ENCODE data around the gene TSSK2. TPM values are rescaled to one million over a fixed set of nuclear protein-coding genes. Genes with fewer than 3 reads are reported as not detected.
"Not testable (repeated sequence)": the region's sequence is repeated elsewhere in the genome, so short reads cannot be mapped to it uniquely, and the experiment has no call there.

The TSSK2 gene
- polyA plus RNA-seq (ENCODE audit: insufficient read depth in 1 of 5, insufficient read length in 5 of 5, low replicate concordance in 1 of 5): under 1 TPM in 3 of 5 donors, not detected in 2; 0.35 to 0.44 (median 0.37) TPM
- long read RNA-seq, donor 1, partial matches to known transcripts: 0 of 3 reads
- long read RNA-seq, donor 1, other reads (novel, unspliced or antisense): 0 of 3 reads
- long read RNA-seq, donor 2, partial matches to known transcripts: 0 of 3 reads
- long read RNA-seq, donor 2, other reads (novel, unspliced or antisense): 0 of 3 reads
- long read RNA-seq, donor 3, transcript TSSK2-201 (1 exons, 1,816 nt): major isoform, 7 of 7 reads
- long read RNA-seq, donor 3, partial matches to known transcripts: 0 of 7 reads
- long read RNA-seq, donor 3, other reads (novel, unspliced or antisense): 0 of 7 reads
- long read RNA-seq, donor 4, partial matches to known transcripts: 0 of 4 reads
- long read RNA-seq, donor 4, other reads (novel, unspliced or antisense): 0 of 4 reads
- long read RNA-seq, donor 5, transcript TSSK2-201 (1 exons, 1,816 nt): major isoform, 9 of 9 reads
- long read RNA-seq, donor 5, partial matches to known transcripts: 0 of 9 reads
- long read RNA-seq, donor 5, other reads (novel, unspliced or antisense): 0 of 9 reads
- long read RNA-seq, donor 6, partial matches to known transcripts: 0 of 2 reads
- long read RNA-seq, donor 6, other reads (novel, unspliced or antisense): 0 of 2 reads
- long read RNA-seq, donor 7, partial matches to known transcripts: 17 of 35 reads
- long read RNA-seq, donor 7, other reads (novel, unspliced or antisense): 15 of 35 reads
- long read RNA-seq, donor 8: 0 reads

DNA sequence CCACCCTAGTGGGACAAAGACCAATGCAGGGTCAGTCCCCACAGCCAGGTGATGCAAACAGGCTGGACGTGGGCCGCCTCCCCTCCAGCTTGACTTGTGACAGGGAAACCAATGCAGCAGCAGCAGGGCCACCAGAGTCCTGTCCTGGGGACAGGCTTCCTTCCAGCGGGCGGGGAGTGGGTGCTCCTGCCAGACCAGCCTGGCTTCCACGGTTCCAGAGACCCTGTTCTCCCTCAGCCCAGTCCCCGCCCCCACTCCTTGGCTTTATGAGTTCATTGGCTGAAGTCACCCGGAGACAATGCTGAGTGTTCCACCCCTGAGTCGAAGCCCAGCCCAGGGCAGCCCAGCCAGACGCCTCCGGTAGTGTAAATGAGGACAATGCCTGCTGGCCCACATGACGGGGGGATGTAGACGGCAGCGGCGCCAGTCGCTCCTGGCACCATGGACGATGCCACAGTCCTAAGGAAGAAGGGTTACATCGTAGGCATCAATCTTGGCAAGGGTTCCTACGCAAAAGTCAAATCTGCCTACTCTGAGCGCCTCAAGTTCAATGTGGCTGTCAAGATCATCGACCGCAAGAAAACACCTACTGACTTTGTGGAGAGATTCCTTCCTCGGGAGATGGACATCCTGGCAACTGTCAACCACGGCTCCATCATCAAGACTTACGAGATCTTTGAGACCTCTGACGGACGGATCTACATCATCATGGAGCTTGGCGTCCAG lies at the start of gene TSSK2:
TSSK2 (plus strand) TSS at position 350 of the 726 bp plus-strand sequence; CDS start at position 442, 92 bp downstream.
- DNase-seq: no peak

DNA sequence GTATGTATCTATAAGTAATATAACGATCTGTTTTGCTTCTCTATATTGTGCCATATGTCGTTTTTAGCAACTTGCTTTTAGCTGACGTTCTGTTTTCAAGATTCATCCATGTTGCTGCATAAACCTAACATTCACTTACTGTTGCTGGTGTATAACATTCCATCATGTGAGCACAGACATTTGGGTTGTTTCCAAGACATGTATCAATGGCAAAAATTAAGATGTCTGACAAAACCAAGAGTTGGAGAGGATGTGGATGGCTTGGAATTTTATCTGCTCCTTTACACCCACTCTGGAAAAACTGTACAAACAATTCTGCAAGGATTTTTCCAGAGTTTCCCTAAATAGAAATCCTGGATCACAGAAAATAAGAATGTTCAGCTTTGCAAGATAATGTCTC lies 49.8 kb upstream of the TSSK2 start:
- no peak for DNase-seq

GRCh38 chr22:19082101-19082500 lies 49.0 kb upstream of the TSSK2 start:
- no peak for DNase-seq

DNA sequence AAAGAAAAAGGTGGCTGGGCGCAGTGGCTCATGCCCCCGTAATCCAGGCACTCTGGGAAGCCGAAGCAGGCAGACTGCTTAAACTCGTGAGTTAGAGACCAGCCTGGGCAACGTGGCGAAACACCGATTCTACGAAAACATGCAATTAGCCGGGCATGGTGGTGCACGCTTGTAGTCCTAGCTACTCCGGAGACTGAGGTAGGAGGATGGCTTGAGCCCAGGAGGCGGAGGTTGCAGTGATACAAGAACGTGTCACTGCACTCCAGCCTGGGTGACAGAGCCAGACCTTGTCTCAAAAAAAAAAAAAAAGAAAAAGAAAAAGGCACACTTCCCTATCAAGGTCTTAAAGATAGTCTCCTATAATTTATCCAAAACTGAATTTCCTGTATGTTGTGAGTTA lies 48.3 kb upstream of the TSSK2 start:
- no peak for DNase-seq

- not testable (repeated sequence) for DNase-seq
These were observed 47.0 kb upstream of the TSSK2 start for GRCh38 chr22:19084126-19084525.

- not testable (repeated sequence) for DNase-seq
These were observed 46.5 kb upstream of the TSSK2 start for GRCh38 chr22:19084586-19084985.

DNA sequence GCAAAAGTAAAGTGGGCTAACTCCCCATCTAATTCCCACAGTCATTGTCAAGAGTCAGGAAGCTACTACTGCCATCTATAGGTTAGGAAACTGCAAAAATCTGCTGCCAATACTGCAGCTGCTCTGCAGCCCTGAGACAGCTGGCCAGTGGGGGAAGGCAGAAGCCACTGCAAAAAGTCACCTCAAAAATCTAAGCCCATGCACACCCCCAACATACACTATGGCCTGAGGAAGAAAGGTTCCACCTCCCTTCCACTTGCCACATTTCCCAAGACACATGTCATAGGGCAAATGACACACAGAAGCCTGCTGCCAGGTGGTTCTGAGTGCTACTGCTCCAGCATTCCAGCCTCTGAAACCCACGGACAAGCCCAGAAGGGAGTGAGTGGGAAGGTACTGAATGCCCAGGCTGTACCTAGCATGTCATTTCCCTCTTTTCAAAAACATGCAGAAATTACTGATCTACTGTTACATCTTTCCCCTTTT lies 45.8 kb upstream of the TSSK2 start:
- no peak for DNase-seq

- no peak for DNase-seq
These were observed 44.7 kb upstream of the TSSK2 start for GRCh38 chr22:19086417-19086816.

GRCh38 chr22:19086896-19087295 lies 44.2 kb upstream of the TSSK2 start:
- DNase-seq: no peak

GRCh38 chr22:19088866-19089595 lies 42.1 kb upstream of the TSSK2 start:
- DNase-seq: no peak

DNA sequence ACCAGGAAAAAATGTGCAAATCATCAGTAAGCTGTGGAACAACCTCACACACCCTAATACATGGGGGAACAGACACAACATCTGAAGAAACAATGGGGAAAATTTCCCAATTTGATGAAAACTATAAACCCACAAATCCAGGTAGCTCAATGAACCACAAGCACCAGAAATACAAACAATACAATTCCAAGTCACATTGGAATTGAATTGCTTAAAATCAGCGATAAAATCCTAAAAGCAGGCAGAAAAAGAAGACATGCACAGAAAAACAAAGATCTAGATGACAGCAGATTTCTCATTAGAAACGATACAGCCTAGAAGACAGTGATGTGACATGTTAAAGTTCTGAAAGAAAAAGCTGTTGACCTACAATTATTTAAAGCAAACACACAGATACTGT lies 40.9 kb upstream of the TSSK2 start:
- DNase-seq: no peak

- no peak for DNase-seq
These were observed 40.5 kb upstream of the TSSK2 start for GRCh38 chr22:19090586-19091127.

GRCh38 chr22:19092725-19093124 lies 38.4 kb upstream of the TSSK2 start:
- no peak for DNase-seq

DNA sequence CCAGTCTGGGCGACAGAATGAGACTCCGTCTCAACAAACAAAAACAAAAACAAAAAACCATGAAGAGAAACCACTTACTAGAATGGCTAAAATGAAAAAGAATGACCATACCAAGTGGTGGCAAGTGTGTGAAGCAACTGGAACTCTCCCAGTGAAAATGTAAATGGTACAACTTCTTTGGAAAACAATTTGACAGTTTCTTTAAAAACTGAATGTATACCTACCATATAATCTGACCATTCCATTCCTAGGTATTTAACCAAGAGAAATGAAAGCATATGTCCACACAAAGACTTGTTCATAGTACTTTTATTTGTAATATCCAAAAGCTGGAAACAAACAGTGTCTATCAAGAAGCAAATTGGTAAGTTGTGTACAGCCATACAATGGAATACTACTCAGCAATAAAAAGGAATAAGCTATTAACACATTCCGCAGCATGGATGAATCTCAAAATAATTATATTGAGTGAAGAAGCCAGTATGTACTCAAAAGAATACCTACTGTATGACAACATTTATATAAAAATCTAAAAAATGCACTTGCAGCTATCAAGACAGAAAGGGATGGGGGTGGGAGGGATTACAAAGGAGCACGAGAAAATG lies 36.6 kb upstream of the TSSK2 start:
- DNase-seq: no peak

DNA sequence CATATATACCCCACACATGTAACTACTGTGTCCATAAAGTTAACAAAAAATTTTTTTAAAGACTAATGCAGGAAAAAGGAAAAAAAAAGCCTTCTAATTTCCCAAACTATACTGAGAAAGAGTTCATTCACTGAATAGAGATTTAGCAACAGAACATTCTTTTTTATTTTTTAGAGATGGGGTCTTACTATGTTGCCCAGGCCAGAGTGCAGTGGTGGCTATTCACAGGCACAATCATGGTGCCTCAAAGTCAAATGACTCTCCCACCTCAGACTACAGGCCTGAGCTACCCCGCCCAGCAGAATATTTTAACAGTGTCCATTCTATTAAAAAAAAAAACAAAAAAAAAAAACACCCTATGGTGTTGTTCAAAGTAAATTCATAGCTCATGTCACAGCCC lies 34.6 kb upstream of the TSSK2 start:
- no peak for DNase-seq

DNA sequence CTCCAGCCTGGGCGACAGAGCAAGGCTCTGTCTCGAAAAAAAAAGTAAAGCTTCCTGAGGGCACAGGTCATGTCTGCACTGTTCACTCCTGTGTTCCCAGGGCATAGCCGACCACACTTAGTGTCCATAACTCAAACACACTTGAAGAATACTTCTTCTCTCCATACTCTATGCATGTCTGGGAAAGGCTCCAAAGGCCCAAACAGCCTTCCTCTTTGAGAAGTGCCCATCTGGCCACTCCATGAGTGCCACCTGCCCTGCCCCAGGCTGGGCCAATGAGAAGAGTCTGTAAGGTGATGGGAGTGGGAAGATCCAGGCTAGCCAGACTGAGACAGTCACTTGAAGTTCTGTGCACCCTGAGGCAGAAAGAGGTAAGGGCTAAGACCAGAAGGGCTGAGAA lies 33.6 kb upstream of the TSSK2 start:
- no peak for DNase-seq

DNA sequence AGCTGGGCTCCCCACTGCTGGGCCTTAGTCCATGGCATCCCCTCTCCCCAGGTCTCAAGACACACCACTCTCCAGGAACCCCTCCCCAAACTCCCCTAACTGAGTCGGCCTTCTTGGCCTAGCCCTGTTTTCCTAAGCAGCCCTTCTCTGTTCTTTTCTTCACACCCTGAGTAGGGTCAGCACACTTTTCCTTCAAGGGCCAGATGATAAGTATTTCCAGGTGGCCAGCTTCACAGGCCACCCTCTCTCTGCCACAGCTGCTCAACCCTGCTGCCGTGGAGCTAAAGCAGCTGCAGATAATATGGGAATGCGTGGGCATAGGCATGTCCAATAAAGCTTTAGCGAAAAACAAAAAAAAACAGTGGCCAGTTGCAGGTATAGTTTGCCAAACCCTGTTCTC lies 33.0 kb upstream of the TSSK2 start:
- DNase-seq: peak in 1 of 2 donors; percentile 40

GRCh38 chr22:19103880-19104821 lies 27.0 kb upstream of the TSSK2 start:
- peak in 1 of 2 donors; percentile 28 for DNase-seq

DNA sequence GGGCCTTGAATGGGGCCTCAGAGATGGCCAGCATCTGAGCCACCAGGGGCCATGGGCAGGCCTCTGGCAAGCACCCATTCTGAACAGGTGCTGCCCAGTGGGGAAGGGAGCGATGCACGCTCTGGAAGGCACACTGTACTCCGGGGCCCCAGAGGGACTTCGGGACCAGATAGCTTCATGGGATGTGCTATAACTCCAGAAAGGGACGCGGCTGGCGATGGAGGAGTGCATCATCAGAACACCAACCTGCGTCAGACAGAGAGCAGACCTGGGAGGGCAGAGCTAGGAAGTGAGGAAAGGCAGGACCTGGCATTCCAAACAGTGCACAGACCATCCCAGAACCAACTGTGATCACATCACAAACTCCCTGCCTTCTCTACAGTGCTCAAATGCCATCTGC lies 25.7 kb upstream of the TSSK2 start:
- DNase-seq: no peak

All from right lung (tissue), 10 donors.